Upper lobe of left lung (tissue), 4 donors: ENCODE measurements around the gene SORCS1.

Experiments used
- EP300 ChIP-seq, 4 donors: sonication (generic); formaldehyde crosslinking; IDR thresholded peaks; one replicate each; pipeline ENCODE4 v1.5.1; 2017; ENCODE audit warnings: antibody characterized with exemption in 4 of 4, control low read depth in 2 of 4
- POLR2A ChIP-seq, 4 donors: fragments of 450-650 bp; IDR thresholded peaks; one replicate each; pipeline ENCODE4 v1.5.1; 2016 to 2017; ENCODE audit warnings: antibody characterized with exemption in 4 of 4, mild to moderate bottlenecking in 2 of 4
- TF ChIP-seq, protein P1 (sequence below), 6 experiments: fragments of 450-650 bp in 4 of 6; fragments of 200-600 bp in 2 of 6; sonication (generic) in 2 of 6; IDR thresholded peaks; one replicate each; pipeline ENCODE4 v1.5.1; 2016 to 2019; ENCODE audit warnings: antibody characterized with exemption in 6 of 6

DNA sequence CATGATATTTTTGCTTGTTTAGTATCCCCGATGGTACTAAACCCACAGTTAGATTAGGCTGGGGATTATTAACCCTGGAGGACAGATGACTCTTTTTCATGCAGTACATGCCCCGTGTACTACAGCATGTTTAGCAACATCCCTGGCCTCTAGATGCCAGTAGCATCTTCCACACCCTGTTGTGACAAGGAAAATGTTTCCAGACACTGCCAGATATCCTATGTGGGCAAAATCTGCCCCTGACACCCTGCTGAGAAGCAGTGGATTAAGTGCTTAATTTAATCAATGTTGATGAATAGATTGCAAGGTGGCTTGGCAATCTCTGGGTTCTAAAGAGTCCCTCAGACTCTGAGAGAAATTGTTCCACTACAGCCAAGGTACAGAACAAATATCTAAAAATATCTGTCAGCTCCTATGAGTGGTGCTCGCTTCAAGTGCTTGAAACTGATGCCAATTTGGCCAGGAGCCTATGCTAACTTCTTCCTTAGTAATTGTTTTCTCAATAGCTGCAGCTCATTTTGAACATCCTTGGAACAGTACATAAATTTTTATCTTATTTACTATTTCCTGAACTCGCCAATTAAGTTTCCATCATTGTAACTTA, 247.0 kb downstream of the SORCS1 start:
- TF ChIP-seq, protein P1, sequence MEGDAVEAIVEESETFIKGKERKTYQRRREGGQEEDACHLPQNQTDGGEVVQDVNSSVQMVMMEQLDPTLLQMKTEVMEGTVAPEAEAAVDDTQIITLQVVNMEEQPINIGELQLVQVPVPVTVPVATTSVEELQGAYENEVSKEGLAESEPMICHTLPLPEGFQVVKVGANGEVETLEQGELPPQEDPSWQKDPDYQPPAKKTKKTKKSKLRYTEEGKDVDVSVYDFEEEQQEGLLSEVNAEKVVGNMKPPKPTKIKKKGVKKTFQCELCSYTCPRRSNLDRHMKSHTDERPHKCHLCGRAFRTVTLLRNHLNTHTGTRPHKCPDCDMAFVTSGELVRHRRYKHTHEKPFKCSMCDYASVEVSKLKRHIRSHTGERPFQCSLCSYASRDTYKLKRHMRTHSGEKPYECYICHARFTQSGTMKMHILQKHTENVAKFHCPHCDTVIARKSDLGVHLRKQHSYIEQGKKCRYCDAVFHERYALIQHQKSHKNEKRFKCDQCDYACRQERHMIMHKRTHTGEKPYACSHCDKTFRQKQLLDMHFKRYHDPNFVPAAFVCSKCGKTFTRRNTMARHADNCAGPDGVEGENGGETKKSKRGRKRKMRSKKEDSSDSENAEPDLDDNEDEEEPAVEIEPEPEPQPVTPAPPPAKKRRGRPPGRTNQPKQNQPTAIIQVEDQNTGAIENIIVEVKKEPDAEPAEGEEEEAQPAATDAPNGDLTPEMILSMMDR (IDR thresholded peaks at IDR 0.05) = no peak
- TF ChIP-seq EP300 (IDR thresholded peaks at IDR 0.05) = peak in 1 of 4 donors; percentile 43
- TF ChIP-seq POLR2A (IDR thresholded peaks at IDR 0.05) = no peak
